Mucosa of rectum (tissue), 2 donors: ENCODE results near the gene PCSK1.

Experiments
- H3K27ac ChIP-seq, 2 donors: one replicate each; pipeline ENCODE4 v1.7.0; 2013; ENCODE audit warnings: inconsistent platforms in 2 of 2, low read depth in 2 of 2, low read length in 2 of 2
- H3K27me3 ChIP-seq, 2 donors: one replicate each; pipeline ENCODE4 v1.7.0; 2013; ENCODE audit warnings: low read length in 2 of 2; ENCODE audit not compliant: control insufficient read depth in 2 of 2, insufficient read depth in 2 of 2
- H3K36me3 ChIP-seq, 2 donors: one replicate each; pipeline ENCODE4 v1.7.0; 2013; ENCODE audit warnings: low read length in 2 of 2; ENCODE audit not compliant: control insufficient read depth in 2 of 2, insufficient read depth in 2 of 2
- H3K4me1 ChIP-seq, 2 donors: one replicate each; pipeline ENCODE4 v1.7.0; 2013; ENCODE audit warnings: low read length in 2 of 2, mild to moderate bottlenecking in 1 of 2; ENCODE audit not compliant: control insufficient read depth in 2 of 2, insufficient read depth in 2 of 2
- H3K4me3 ChIP-seq, 2 donors: one replicate each; pipeline ENCODE4 v1.7.0; 2013; ENCODE audit warnings: low read length in 2 of 2
- H3K9ac ChIP-seq, 2 donors: one replicate each; pipeline ENCODE4 v1.7.0; 2013; ENCODE audit warnings: low read length in 2 of 2, low read depth in 1 of 2, mild to moderate bottlenecking in 1 of 2
- H3K9me3 ChIP-seq, 2 donors: one replicate each; pipeline ENCODE4 v1.7.0; 2013; ENCODE audit warnings: low read length in 2 of 2; ENCODE audit not compliant: control insufficient read depth in 2 of 2
- donor health status: healthy.
- donor health status: Normal muscosa, but diverticular disease.

The PCSK1 gene

GRCh38 chr5:96347502-96348292 lies 85.4 kb downstream of the PCSK1 start:
- H3K36me3 ChIP-seq, result no peaks in the 10 kb centered on the region
- H3K4me3 ChIP-seq, result no peak overlapping the region
- H3K9me3 ChIP-seq, result no peaks in the 10 kb centered on the region

GRCh38 chr5:96344678-96345577 lies 88.1 kb downstream of the PCSK1 start:
- no peak overlapping the region for H3K4me3 ChIP-seq
- no peak overlapping the region for H3K9ac ChIP-seq

More at GRCh38 chr5:96347502-96348292, 85.4 kb downstream of the PCSK1 start:
- H3K9ac ChIP-seq, result no peak overlapping the region
- H3K27ac ChIP-seq, result no peak overlapping the region
- no peaks in the 10 kb centered on the region for H3K4me1 ChIP-seq
- H3K27me3 ChIP-seq, result no peaks in the 10 kb centered on the region

GRCh38 chr5:96343094-96343493 lies 90.0 kb downstream of the PCSK1 start:
- H3K27ac ChIP-seq, result no peak overlapping the region
- H3K4me3 ChIP-seq, result no peak overlapping the region
- peaks cover 0 to 8% of the 10 kb centered on the region in 2 donors for H3K4me1 ChIP-seq
- no peak overlapping the region for H3K9ac ChIP-seq
- no peaks in the 10 kb centered on the region for H3K9me3 ChIP-seq
- no peaks in the 10 kb centered on the region for H3K27me3 ChIP-seq
- H3K36me3 ChIP-seq, result no peaks in the 10 kb centered on the region

More at GRCh38 chr5:96344678-96345577, 88.1 kb downstream of the PCSK1 start:
- no peaks in the 10 kb centered on the region for H3K27me3 ChIP-seq
- H3K36me3 ChIP-seq, result no peaks in the 10 kb centered on the region
- no peak overlapping the region for H3K27ac ChIP-seq
- H3K9me3 ChIP-seq, result no peaks in the 10 kb centered on the region
- no peaks in the 10 kb centered on the region for H3K4me1 ChIP-seq

- no peak overlapping the region for H3K4me3 ChIP-seq
- no peak overlapping the region for H3K27ac ChIP-seq
- H3K27me3 ChIP-seq, result no peaks in the 10 kb centered on the region
- H3K36me3 ChIP-seq, result no peaks in the 10 kb centered on the region
- H3K9ac ChIP-seq, result no peak overlapping the region
- H3K4me1 ChIP-seq, result peaks cover 0 to 8% of the 10 kb centered on the region in 2 donors
- H3K9me3 ChIP-seq, result no peaks in the 10 kb centered on the region
Observed at GRCh38 chr5:96342581-96342980, 90.5 kb downstream of the PCSK1 start.
